Stomach (tissue), 9 donors: ENCODE measurements around the gene USP48. TPM values are rescaled to one million over a fixed set of nuclear protein-coding genes. Genes with fewer than 3 reads are reported as not detected.

Experiments
- DNase-seq, 2 donors: peaks; one replicate each; pipeline versions ENCODE4 v3.0.0 to v3.0.0-alpha.2; 2013 to 2019
- H3K27ac ChIP-seq, 5 donors: fragments of 200-600 bp in 4 of 5; sonication (generic) in 4 of 5; one replicate each; pipeline ENCODE4 v1.5.1; 2013 to 2019; ENCODE audit warnings: mild to moderate bottlenecking in 1 of 5, moderate library complexity in 1 of 5
- H3K27me3 ChIP-seq, 3 donors: fragments of 200-600 bp; sonication (generic); one replicate each; pipeline ENCODE4 v1.5.1; 2017 to 2019; ENCODE audit warnings: mixed run types in 1 of 3
- H3K36me3 ChIP-seq, 4 donors: fragments of 200-600 bp; sonication (generic); 1 replicate in 3 of 4; 2 replicates in 1 of 4; pipeline ENCODE4 v1.5.1; 2016 to 2019
- H3K4me1 ChIP-seq, 4 donors: fragments of 200-600 bp; sonication (generic); one replicate each; pipeline ENCODE4 v1.5.1; 2016 to 2019
- H3K4me3 ChIP-seq, 4 donors: fragments of 200-600 bp; sonication (generic) in 3 of 4; one replicate each; pipeline ENCODE4 v1.5.1; 2016 to 2019; ENCODE audit warnings: mild to moderate bottlenecking in 1 of 4
- H3K9me3 ChIP-seq, 4 donors: fragments of 200-600 bp; sonication (generic); one replicate each; pipeline ENCODE4 v1.5.1; 2016 to 2019
- EP300 ChIP-seq: sonication (generic); formaldehyde crosslinking; IDR thresholded peaks from one replicate; pipeline ENCODE4 v1.6.1; 2017; ENCODE audit warnings: antibody characterized with exemption
- POLR2A ChIP-seq, 4 donors: fragments of 450-650 bp; IDR thresholded peaks; one replicate each; pipeline ENCODE4 v1.6.1; 2016; ENCODE audit warnings: antibody characterized with exemption in 4 of 4, control low read depth in 2 of 4, mild to moderate bottlenecking in 1 of 4, moderate library complexity in 1 of 4
- POLR2AphosphoS5 ChIP-seq, 3 donors: sonication (generic); formaldehyde crosslinking; IDR thresholded peaks; one replicate each; pipeline ENCODE4 v1.6.1; 2016; ENCODE audit warnings: antibody characterized with exemption in 3 of 3
- WGBS, 5 donors: extraction: QIAGEN DNeasy Blood & Tissue Kit in 3 of 5; methylation state at CpG; one replicate each; pipeline versions ENCODE4 v1.1.5 to v1.1.7; 2013 to 2018; 5-methylcytosine and 5-hydroxymethylcytosine counted together
- intact Hi-C: fragments of 100-400 bp; cut with DNase I; formaldehyde crosslinking; loops from one replicate; pipeline ENCODE4 v1.15.1; 2023; ENCODE audit warnings: low total_unique reads
- polyA plus RNA-seq, 3 donors: library from polyadenylated mRNA; stranded (reverse); fragments of 200-250 nt; gene quantifications; one replicate each; pipeline ENCODE4 v1.2.3, GENCODE V29; 2013
- total RNA-seq, 5 donors: library from RNA; depleted of rRNA; stranded (reverse); fragments of >200 nt; gene quantifications; one replicate each; pipeline versions ENCODE4 v1.1.0 to v1.2.3, GENCODE V29; 2014 to 2016
- TF ChIP-seq, protein P1 (sequence below), 7 experiments: fragments of 450-650 bp in 4 of 7; fragments of 200-600 bp in 3 of 7; sonication (generic) in 3 of 7; IDR thresholded peaks; one replicate each; pipeline ENCODE4 v1.5.1; 2016 to 2019; ENCODE audit warnings: antibody characterized with exemption in 7 of 7, control low read depth in 2 of 7, mild to moderate bottlenecking in 1 of 7
- donor health status: healthy with polysubstance abuse.
- donor health status: Bipolar disorder and iron deficiency.
- donor health status: healthy.

USP48 gene
- total and polyA plus RNA-seq, 8 donors: 12.7 to 144 (median 78.7) TPM

DNA sequence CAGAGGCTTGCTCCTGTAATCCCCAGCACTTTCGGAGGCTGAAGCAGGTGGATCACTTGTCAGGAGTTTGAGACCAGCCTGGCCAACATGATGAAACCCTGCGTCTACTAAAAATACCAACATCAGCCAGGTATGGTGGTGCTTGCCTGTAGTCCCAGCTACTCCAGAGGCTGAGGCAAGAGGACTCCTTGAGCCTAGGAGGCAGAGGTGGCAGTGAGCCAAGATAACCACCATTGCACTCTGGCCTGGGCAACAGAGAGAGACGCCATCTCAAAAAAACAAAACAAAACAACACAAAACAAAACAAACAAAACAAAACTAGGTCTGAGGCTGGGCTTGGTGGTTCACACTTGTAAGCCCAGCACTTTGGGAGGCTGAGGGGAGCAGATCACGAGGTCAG, 75.1 kb downstream of the USP48 start:
- intact Hi-C loops: no loop called here
- H3K36me3 ChIP-seq: peaks cover 11 to 84% (median 84%) of the 10 kb centered on the region in 4 donors

GRCh38 chr1:21707086-21707840, 75.7 kb downstream of the USP48 start:
- peaks cover 15 to 84% (median 84%) of the 10 kb centered on the region in 4 donors for H3K36me3 ChIP-seq
- no peaks in the 10 kb centered on the region for H3K27me3 ChIP-seq
- no peak overlapping the region for H3K27ac ChIP-seq
- no peak overlapping the region for H3K4me3 ChIP-seq
- H3K9me3 ChIP-seq: no peaks in the 10 kb centered on the region
- no peak for DNase-seq
- 45 to 68% (median 57%) methylated on average over 5 of the region's 5 CpGs for WGBS, 5 donors
- peaks cover 0 to 16% (median 0%) of the 10 kb centered on the region in 4 donors for H3K4me1 ChIP-seq
- intact Hi-C loops: no loop called here
- TF ChIP-seq EP300 (no peak), POLR2A (IDR thresholded peaks at IDR 0.05) (no peak), POLR2AphosphoS5 (IDR thresholded peaks at IDR 0.05) (no peak)
- TF ChIP-seq, protein P1, sequence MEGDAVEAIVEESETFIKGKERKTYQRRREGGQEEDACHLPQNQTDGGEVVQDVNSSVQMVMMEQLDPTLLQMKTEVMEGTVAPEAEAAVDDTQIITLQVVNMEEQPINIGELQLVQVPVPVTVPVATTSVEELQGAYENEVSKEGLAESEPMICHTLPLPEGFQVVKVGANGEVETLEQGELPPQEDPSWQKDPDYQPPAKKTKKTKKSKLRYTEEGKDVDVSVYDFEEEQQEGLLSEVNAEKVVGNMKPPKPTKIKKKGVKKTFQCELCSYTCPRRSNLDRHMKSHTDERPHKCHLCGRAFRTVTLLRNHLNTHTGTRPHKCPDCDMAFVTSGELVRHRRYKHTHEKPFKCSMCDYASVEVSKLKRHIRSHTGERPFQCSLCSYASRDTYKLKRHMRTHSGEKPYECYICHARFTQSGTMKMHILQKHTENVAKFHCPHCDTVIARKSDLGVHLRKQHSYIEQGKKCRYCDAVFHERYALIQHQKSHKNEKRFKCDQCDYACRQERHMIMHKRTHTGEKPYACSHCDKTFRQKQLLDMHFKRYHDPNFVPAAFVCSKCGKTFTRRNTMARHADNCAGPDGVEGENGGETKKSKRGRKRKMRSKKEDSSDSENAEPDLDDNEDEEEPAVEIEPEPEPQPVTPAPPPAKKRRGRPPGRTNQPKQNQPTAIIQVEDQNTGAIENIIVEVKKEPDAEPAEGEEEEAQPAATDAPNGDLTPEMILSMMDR (IDR thresholded peaks at IDR 0.05): no peak

More for the DNA sequence above, 75.1 kb downstream of the USP48 start:
- H3K9me3 ChIP-seq: no peaks in the 10 kb centered on the region
- TF ChIP-seq, protein P1 (IDR thresholded peaks at IDR 0.05): no peak
- TF ChIP-seq POLR2AphosphoS5 (IDR thresholded peaks at IDR 0.05): no peak
- no peak for TF ChIP-seq EP300
- TF ChIP-seq POLR2A (IDR thresholded peaks at IDR 0.05): no peak
- peaks cover 0 to 16% (median 0%) of the 10 kb centered on the region in 4 donors for H3K4me1 ChIP-seq
- no peak for DNase-seq
- H3K27me3 ChIP-seq: no peaks in the 10 kb centered on the region
- no peak overlapping the region for H3K27ac ChIP-seq
- H3K4me3 ChIP-seq: no peak overlapping the region
- 85 to 92% (median 88%) methylated on average over 4 of the region's 4 CpGs for WGBS, 5 donors

GRCh38 chr1:21706151-21706835, 76.7 kb downstream of the USP48 start:
- 73 to 83% (median 77%) methylated on average over 8 of the region's 8 CpGs for WGBS, 5 donors
- H3K4me3 ChIP-seq: no peak overlapping the region
- intact Hi-C loops: no loop called here
- peaks cover 0 to 16% (median 0%) of the 10 kb centered on the region in 4 donors for H3K4me1 ChIP-seq
- no peaks in the 10 kb centered on the region for H3K27me3 ChIP-seq
- DNase-seq: no peak
- no peak overlapping the region for H3K27ac ChIP-seq
- H3K36me3 ChIP-seq: peaks cover 13 to 84% (median 83%) of the 10 kb centered on the region in 4 donors
- H3K9me3 ChIP-seq: no peaks in the 10 kb centered on the region
- TF ChIP-seq, protein P1 (IDR thresholded peaks at IDR 0.05): no peak
- TF ChIP-seq EP300 (no peak), POLR2A (IDR thresholded peaks at IDR 0.05) (no peak), POLR2AphosphoS5 (IDR thresholded peaks at IDR 0.05) (no peak)

DNA sequence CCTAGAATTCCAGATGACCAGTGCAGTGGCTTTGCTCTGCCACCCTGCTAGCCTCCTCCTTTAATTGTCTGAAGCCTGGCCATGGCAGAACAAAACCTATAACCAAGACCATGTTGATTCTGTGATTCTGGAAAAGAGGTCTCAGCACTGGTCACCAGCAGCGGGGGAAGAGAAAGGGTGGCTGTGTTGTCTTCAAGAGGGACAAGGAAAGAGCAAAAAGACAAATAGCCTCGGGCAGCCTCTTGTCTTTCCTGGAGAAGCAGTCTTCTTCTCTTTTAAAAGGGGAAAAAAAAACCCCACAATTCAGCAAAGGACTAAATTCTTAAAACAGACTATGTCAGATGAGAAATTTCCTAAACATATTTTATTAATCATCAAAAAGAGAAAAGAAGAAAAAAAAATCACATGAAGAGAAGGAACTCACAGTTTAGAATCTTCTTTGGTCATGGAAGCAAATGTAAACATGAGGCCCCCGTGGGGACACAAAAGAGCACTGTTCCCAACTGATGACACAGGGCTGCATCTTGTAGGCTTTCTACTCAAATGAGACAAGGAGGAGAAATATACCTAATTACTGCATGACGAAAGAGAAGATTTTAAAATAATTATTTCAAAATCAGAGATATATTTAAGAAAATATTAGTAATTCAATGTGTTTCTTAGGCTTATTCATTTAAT, 77.5 kb downstream of the USP48 start:
- Histone ChIP-seq H3K9me3 (no peaks in the 10 kb centered on the region), H3K27ac (no peak overlapping the region), H3K36me3 (peaks cover 21 to 86% (median 83%) of the 10 kb centered on the region in 4 donors), H3K4me1 (peaks cover 0 to 16% (median 0%) of the 10 kb centered on the region in 4 donors), H3K27me3 (no peaks in the 10 kb centered on the region), H3K4me3 (no peak overlapping the region)
- 57 to 68% (median 64%) methylated on average over 4 of the region's 4 CpGs for WGBS, 5 donors
- no peak for TF ChIP-seq POLR2A (IDR thresholded peaks at IDR 0.05)
- no peak for TF ChIP-seq EP300
- TF ChIP-seq, protein P1 (IDR thresholded peaks at IDR 0.05): no peak
- no peak for TF ChIP-seq POLR2AphosphoS5 (IDR thresholded peaks at IDR 0.05)
- intact Hi-C loops: no loop called here
- no peak for DNase-seq
